LNCaP clone FGC (cell line): ENCODE results near the gene ZFAND5.

Source experiments
- DNase-seq: peaks from one replicate; pipeline ENCODE4 v3.0.0-alpha.2; 2011; ENCODE audit warnings: low read depth
- H3K4me3 ChIP-seq: 2 replicates; pipeline ENCODE4 v1.5.1; 2011; ENCODE audit warnings: mild to moderate bottlenecking, low read depth, low read length, control low read depth
- TF ChIP-seq, protein P1 (sequence below): IDR thresholded peaks from 2 replicates; pipeline ENCODE4 v1.5.1; 2012; ENCODE audit warnings: mild to moderate bottlenecking; ENCODE audit not compliant: control insufficient read depth, insufficient read depth; ENCODE audit errors: extremely low read depth

The ZFAND5 gene

DNA sequence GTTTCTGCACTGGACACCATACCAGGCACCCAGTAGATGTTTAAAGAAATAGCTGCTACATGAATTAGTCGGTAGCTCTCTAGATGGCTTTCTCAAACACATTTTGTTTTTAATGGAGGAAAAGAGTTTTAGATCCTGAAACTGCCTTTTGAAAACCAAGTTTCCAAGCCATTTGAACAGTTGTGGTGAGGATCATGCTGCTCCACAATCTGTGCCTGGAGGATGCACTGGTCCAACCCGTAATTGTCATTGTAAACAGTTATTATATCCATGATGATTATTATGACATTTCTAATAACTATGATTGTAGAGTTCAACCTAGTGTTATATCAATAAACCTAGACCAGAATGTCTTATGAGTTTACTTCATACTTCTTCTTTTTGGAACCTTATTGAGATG lies 35.9 kb upstream of the ZFAND5 start:
- no peak overlapping the region for H3K4me3 ChIP-seq
- no peak for DNase-seq
- TF ChIP-seq, protein P1, sequence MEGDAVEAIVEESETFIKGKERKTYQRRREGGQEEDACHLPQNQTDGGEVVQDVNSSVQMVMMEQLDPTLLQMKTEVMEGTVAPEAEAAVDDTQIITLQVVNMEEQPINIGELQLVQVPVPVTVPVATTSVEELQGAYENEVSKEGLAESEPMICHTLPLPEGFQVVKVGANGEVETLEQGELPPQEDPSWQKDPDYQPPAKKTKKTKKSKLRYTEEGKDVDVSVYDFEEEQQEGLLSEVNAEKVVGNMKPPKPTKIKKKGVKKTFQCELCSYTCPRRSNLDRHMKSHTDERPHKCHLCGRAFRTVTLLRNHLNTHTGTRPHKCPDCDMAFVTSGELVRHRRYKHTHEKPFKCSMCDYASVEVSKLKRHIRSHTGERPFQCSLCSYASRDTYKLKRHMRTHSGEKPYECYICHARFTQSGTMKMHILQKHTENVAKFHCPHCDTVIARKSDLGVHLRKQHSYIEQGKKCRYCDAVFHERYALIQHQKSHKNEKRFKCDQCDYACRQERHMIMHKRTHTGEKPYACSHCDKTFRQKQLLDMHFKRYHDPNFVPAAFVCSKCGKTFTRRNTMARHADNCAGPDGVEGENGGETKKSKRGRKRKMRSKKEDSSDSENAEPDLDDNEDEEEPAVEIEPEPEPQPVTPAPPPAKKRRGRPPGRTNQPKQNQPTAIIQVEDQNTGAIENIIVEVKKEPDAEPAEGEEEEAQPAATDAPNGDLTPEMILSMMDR: no peak

DNA sequence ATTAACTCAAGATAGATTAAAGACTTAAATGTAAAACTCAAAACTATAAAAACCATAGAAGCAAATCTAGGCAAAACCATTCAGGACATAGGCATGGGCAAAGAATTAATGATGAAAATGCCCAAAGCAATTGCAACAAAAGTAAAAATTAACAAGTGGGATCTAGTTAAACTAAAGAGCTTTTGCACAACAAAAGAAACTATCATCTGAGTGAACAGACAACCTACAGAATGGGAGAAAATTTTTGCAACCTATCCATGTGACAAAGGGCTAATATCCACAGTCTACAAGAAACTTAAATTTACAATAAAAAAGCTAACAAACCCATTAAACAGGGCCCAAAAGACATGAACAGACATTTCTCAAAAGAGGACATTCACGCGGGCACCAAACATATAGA lies 34.4 kb upstream of the ZFAND5 start:
- no peak for DNase-seq
- TF ChIP-seq, protein P1: no peak
- H3K4me3 ChIP-seq: no peak overlapping the region

DNA sequence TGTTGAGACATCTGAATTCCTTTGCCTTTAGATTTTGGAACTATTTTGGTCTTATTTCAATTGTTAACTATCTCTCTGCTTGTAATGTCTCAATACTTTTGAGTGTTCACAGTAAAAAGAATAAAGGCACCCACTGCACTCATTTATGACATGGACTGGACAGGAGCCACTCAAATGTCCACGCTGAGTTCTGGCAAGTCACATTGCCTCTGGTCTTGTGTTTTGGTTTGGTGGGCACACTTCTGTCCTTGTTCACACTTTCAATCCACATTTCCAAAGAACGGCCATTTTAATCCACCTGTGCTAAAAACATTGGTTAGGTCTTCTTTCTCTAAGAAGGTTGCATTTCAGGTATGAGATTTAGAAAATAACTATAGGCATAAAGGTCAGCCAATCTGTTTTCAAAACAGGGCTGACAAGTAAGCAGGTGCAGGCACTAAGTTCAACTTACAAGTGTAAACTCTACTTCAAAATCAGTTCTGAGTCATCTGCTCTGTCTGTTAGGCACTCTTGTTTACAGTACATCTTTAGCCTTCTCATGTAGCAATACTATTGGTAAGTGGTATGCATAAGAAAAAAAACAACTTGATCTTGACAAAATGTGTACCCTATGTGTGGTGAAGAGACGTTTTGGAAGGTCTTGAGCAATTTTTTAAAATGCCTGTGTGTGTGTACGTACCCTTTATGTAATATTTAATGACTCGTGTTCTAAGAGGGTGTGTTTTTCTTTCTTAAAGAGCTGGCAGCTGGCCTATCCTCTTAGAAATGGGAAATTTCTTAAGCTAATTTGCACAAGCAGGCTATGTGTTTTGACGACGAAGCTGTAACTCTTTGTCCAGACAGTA lies 31.5 kb upstream of the ZFAND5 start:
- no peak overlapping the region for H3K4me3 ChIP-seq
- TF ChIP-seq, protein P1: no peak
- peak; percentile 64 for DNase-seq

DNA sequence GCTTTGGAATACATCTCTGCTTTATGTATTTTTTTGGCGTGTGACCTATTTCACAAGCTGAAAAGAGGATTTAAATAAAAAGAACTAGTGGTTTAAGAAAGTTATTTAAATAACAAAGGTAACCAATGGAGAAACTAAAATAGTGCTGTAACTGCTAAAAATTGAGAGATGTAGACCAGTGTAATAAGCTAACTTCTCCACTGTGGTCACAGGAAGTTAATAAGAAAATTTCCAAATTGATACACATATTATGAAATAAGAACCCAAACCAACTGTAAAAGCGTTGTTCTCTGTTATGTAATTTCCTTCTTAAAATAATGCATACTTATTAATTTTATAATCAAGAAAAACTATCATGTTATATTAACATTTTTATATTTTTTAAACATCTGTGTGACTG lies 29.1 kb upstream of the ZFAND5 start:
- TF ChIP-seq, protein P1: no peak
- no peak overlapping the region for H3K4me3 ChIP-seq
- no peak for DNase-seq

DNA sequence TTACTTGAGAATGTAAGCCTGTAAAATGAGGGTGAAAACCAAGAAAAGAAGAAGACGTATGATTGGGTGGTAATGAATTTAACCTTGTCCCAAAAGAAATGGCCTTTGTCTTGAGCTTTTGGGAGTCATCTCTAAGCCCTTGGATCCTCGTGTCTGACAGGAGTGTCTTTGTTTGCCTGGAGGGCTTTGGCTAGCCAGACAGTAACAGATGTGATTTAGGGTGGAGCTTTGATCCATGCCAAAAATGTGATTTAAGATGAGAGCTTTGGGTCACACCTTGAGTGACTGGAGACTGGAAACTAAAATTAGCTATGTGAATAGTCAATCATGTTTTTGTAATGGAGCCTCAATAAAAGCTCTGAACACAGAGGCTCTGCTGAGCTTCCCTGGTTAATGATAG lies 25.9 kb upstream of the ZFAND5 start:
- DNase-seq: no peak
- no peak overlapping the region for H3K4me3 ChIP-seq
- TF ChIP-seq, protein P1: no peak

DNA sequence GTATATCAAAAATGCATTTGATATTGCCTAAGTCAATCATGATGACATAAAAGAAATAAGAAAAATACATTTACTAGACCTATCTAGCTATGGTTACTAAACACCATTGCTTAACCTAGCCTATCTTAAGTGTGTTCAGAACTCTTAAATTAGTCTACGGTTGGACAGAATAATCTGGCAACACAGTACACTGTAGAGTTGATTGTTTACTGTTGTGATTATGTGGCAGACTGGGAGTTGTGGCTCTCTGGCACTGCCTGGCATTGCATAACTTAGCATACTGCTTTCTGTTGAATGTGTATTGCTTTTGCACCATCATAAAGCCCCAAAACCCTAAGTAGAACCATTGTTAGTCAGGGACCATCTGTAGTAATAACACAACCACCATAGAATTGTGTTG lies 21.2 kb upstream of the ZFAND5 start:
- no peak overlapping the region for H3K4me3 ChIP-seq
- TF ChIP-seq, protein P1: no peak
- no peak for DNase-seq
